HG02870 (cell line): ENCODE data around the gene SLC3A2.
"Not testable (repeated sequence)": the region's sequence is repeated elsewhere in the genome, so short reads cannot be mapped to it uniquely, and the experiment has no call there.

ENCODE experiments used
- ATAC-seq: cut with Tn5 transposase; IDR thresholded peaks from one replicate; pipeline ENCODE4 v1.9.1; 2021; ENCODE audit warnings: mild to moderate bottlenecking, moderate library complexity; ENCODE audit not compliant: unreplicated experiment

The SLC3A2 gene

GRCh38 chr11:62926680-62927455 lies 46.2 kb downstream of the SLC3A2 start:
- ATAC-seq, result no peak

GRCh38 chr11:62928011-62928410 lies 47.3 kb downstream of the SLC3A2 start:
- no peak for ATAC-seq

DNA sequence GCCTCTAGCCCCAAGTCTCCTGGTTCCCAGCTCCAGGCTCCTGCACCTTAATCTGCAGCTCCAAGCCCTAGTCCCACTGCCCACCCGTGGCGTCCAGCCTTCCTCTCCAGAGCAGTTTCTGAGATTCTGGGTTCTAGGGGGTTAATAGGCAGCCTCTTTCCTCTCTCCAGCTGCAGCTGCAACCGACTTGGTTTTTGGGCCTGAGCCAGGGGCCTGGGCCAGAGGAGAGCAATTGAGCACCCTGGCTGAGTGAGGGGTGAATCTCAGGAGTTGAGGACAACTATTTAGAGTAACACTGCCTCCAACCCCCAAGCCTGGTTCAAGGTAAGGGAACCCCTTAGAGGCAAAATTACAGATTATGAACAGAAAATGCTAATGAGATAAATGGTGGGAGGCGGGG lies 49.5 kb downstream of the SLC3A2 start:
- ATAC-seq, result no peak

- ATAC-seq, result no peak
Observed at GRCh38 chr11:62930666-62931065, 50.0 kb downstream of the SLC3A2 start.

DNA sequence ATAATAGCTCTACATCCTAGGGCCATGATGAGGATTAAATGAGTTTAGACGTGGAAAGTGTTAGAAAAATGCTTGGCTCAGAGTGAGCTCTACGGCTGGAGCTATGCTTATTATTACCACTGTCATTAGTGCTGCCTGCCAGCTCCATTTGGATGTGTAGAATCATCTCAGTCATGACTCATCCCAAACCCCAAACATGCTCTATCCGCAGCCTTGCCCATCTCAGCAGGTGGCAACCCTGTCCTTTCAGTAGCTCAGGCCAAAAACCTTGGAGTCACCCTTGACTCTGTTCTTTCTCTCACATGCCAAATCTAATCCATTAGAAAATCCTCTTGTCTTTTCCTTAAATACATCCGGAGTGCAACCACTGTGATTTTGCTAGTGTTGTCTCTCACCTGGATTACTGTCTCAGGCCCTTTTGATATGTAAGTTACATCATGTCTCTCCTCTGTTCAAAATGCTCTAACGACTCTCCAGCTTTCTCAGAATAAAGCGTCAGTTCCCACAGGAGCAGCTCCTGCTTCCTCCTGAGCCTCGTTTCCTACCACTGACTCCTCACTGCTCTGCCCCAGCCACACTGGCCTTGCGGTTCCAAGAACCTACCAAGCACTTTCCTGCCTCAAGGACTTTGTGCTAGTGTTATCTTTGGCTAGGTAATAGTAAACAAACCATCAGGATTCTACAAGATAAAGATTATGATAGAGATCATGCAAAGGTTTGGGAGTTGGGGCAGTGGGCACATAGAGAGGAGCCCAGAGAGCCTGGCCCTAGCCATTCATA lies 51.0 kb downstream of the SLC3A2 start:
- no peak for ATAC-seq

GRCh38 chr11:62933285-62933684 lies 52.6 kb downstream of the SLC3A2 start:
- ATAC-seq, result no peak

DNA sequence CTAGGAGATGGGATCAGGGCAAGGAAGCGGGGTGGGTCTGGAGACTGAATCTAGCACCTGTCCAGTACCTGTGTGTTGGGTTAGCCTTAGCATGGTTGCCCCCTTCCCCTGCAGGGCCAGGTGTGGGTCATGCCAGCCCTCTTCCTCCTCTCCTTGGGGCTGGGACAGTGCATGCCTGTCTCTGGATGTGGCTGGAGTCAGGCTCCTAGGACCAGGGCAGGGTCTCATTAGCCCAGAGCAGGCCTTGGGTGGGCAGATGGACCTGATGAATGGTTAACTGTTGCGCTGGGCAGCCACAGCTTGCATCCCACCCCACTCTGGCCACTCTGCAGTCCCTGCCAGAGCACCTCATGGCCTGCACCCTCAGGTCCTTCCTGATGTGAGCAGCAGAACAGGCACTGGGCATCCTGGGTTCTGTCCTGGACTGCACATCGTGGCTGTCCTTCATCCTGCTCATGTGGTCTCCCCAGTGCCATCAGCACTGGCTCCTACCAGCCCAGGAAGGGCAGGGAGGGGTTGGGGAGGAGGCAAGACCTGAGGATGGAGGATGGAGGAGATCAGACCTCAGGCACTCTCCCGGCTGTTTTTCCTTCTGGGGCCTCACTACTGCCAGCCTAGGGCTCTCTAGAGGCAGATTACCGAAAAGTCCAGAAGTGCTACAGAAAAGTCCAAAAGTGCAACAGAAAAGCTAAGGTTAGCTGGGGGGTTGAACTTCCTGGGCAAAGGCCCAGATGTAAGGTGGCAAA lies 53.2 kb downstream of the SLC3A2 start:
- no peak for ATAC-seq

- ATAC-seq, result no peak
Observed at GRCh38 chr11:62934496-62934785, 53.7 kb downstream of the SLC3A2 start.

GRCh38 chr11:62937528-62937927 lies 56.8 kb downstream of the SLC3A2 start:
- ATAC-seq, result not testable (repeated sequence)
